ENCODE data around the gene TNFRSF19.

TNFRSF19 gene

GRCh38 chr13:23718996-23719395, 148.8 kb downstream of the TNFRSF19 start:
- no peaks in the 10 kb centered on the region for H3K27me3 ChIP-seq
- peaks cover 14 to 37% (median 21%) of the 10 kb centered on the region in 11 experiments for H3K9me3 ChIP-seq (replicated peaks in 1 of 11)
- H3K36me3 ChIP-seq, result no peaks in the 10 kb centered on the region
- TF ChIP-seq Cebpa-rat (IDR thresholded peaks at IDR 0.05), result no peak
- H4K20me1 ChIP-seq, result no peaks in the 10 kb centered on the region
- no peak overlapping the region for H3K9ac ChIP-seq
- no peak overlapping the region for H3K4me2 ChIP-seq
- peaks cover 0 to 3% (median 0%) of the 10 kb centered on the region in 10 experiments; a peak in 2 of 20 replicates for H3K4me1 ChIP-seq
- H3K27ac ChIP-seq, result no peak overlapping the region
- H3K4me3 ChIP-seq, result no peak overlapping the region

- no peak for TF ChIP-seq Cebpa-rat (IDR thresholded peaks at IDR 0.05)
- H3K4me2 ChIP-seq, result no peak overlapping the region
- no peaks in the 10 kb centered on the region for H4K20me1 ChIP-seq
- no peak overlapping the region for H3K9ac ChIP-seq
- H3K4me1 ChIP-seq, result no peaks in the 10 kb centered on the region; a peak in 1 of 20 replicates
- no peak overlapping the region for H3K27ac ChIP-seq
- no peak overlapping the region for H3K4me3 ChIP-seq
- peaks cover 13 to 27% (median 18%) of the 10 kb centered on the region in 11 experiments for H3K9me3 ChIP-seq (replicated peaks in 1 of 11)
- no peaks in the 10 kb centered on the region for H3K27me3 ChIP-seq
- no peaks in the 10 kb centered on the region for H3K36me3 ChIP-seq
Observed at GRCh38 chr13:23722726-23723453, 152.7 kb downstream of the TNFRSF19 start.

GRCh38 chr13:23723471-23723870, 153.3 kb downstream of the TNFRSF19 start:
- Histone ChIP-seq H3K4me1 (no peaks in the 10 kb centered on the region; a peak in 1 of 20 replicates), H3K9ac (no peak overlapping the region), H3K9me3 (replicated peaks in 1 of 11) (peaks cover 13 to 27% (median 18%) of the 10 kb centered on the region in 11 experiments), H4K20me1 (no peaks in the 10 kb centered on the region), H3K4me2 (no peak overlapping the region), H3K4me3 (no peak overlapping the region), H3K27ac (no peak overlapping the region), H3K36me3 (peaks cover 0 to 4% (median 0%) of the 10 kb centered on the region in 11 experiments; a peak in 1 of 22 replicates), H3K27me3 (no peaks in the 10 kb centered on the region)
- no peak for TF ChIP-seq Cebpa-rat (IDR thresholded peaks at IDR 0.05)

GRCh38 chr13:23724196-23724970, 154.2 kb downstream of the TNFRSF19 start:
- H3K4me1 ChIP-seq, result no peaks in the 10 kb centered on the region; a peak in 1 of 20 replicates
- H3K9ac ChIP-seq, result no peak overlapping the region
- no peak overlapping the region for H3K4me2 ChIP-seq
- H3K27ac ChIP-seq, result no peak overlapping the region
- H3K9me3 ChIP-seq (replicated peaks in 1 of 11), result peaks cover 13 to 27% (median 18%) of the 10 kb centered on the region in 11 experiments
- TF ChIP-seq Cebpa-rat (IDR thresholded peaks at IDR 0.05), result no peak
- H3K4me3 ChIP-seq, result no peak overlapping the region
- H3K27me3 ChIP-seq, result no peaks in the 10 kb centered on the region
- peaks cover 0 to 13% (median 0%) of the 10 kb centered on the region in 11 experiments; a peak in 9 of 22 replicates for H3K36me3 ChIP-seq
- H4K20me1 ChIP-seq, result no peaks in the 10 kb centered on the region
